ENCODE data around the gene DNAH8.

The DNAH8 gene

DNA sequence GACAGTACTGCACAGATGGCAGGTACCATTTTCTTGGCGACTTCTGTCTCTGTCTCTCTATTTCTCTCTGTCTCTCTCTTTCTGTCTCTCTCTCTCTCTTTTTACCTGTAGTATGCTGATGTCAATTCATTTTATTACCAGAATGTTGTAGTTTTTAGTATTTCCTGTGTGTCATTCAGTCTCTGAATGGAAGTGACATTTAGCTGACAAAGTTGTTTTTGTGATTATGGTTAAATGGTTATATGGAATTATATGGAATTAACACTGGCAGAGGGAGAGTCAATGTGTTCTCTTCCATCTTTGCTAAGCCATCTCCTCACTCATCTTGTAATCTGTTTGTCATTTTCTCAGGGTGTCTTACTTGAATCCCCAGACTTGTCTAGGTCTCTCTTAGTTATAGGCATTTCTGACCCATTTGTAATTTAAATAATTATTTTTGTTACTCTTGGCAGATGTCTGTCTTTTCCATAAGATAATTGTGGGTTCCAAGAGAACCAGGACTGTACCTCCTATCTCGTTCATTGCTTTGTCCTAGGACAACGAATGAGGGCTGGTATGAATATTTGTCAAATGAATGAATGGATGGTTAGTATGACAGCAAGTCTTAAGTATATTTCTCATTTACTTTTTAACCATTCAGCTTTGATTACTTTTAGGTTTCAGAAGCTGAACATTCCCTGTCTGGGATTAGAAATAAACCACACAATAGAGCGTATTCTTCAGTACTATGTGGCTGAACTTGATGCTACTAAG, 64.4 kb downstream of the DNAH8 start:
- H3K4me3 ChIP-seq (ENCODE audit: low read length): no peak overlapping the region
- TF ChIP-seq EZH2phosphoT487 (IDR thresholded peaks at IDR 0.05; ENCODE audit: low read depth): no peak
- TF ChIP-seq, protein P1, sequence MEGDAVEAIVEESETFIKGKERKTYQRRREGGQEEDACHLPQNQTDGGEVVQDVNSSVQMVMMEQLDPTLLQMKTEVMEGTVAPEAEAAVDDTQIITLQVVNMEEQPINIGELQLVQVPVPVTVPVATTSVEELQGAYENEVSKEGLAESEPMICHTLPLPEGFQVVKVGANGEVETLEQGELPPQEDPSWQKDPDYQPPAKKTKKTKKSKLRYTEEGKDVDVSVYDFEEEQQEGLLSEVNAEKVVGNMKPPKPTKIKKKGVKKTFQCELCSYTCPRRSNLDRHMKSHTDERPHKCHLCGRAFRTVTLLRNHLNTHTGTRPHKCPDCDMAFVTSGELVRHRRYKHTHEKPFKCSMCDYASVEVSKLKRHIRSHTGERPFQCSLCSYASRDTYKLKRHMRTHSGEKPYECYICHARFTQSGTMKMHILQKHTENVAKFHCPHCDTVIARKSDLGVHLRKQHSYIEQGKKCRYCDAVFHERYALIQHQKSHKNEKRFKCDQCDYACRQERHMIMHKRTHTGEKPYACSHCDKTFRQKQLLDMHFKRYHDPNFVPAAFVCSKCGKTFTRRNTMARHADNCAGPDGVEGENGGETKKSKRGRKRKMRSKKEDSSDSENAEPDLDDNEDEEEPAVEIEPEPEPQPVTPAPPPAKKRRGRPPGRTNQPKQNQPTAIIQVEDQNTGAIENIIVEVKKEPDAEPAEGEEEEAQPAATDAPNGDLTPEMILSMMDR (IDR thresholded peaks at IDR 0.05; ENCODE audit: low read depth, low read length): no peak
- H3K9ac ChIP-seq (ENCODE audit: low read length): no peak overlapping the region
- H3K27me3 ChIP-seq (ENCODE audit: low read depth, low read length): no peaks in the 10 kb centered on the region
- H3K27ac ChIP-seq (ENCODE audit: low read length): no peak overlapping the region
- no peak overlapping the region for H3K4me2 ChIP-seq (ENCODE audit: low read length)
- H3K36me3 ChIP-seq (replicated peaks; ENCODE audit: low read depth, low read length): peaks cover 5% of the 10 kb centered on the region
- H4K20me1 ChIP-seq (ENCODE audit: insufficient read depth, low read length): no peaks in the 10 kb centered on the region
- peaks cover 36% of the 10 kb centered on the region for H3K4me1 ChIP-seq (ENCODE audit: low read length)
- H3K79me2 ChIP-seq (ENCODE audit: low read length): no peaks in the 10 kb centered on the region
- H2AFZ ChIP-seq (ENCODE audit: low read depth, low read length): no peak overlapping the region
- no peaks in the 10 kb centered on the region for H3K9me3 ChIP-seq (ENCODE audit: insufficient read depth, low read length)

DNA sequence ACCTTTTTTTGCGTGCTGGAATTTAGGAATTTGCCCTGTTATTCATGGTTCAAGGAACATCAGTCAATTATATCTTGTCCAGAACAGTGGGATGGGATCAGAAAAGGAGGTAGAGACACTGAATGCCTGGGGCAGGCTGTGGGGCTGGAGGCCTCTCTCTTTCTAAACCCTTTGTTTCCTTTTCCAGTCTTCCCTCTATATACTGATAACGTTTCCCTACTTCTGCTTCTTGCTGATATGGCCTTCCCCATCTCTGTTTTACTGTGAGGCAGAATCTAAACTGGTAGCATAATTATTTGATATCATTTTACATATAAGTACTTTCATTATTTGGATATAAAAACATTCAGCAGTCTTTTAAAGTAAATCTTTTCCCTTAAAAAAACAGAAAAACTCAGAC, 67.5 kb downstream of the DNAH8 start:
- Histone ChIP-seq H3K9ac (ENCODE audit: low read length) (no peak overlapping the region), H3K4me1 (ENCODE audit: low read length) (peaks cover 21% of the 10 kb centered on the region), H3K36me3 (replicated peaks; ENCODE audit: low read depth, low read length) (no peaks in the 10 kb centered on the region), H3K4me2 (ENCODE audit: low read length) (no peak overlapping the region), H3K27ac (ENCODE audit: low read length) (no peak overlapping the region), H2AFZ (ENCODE audit: low read depth, low read length) (no peak overlapping the region), H3K4me3 (ENCODE audit: low read length) (no peak overlapping the region), H3K27me3 (ENCODE audit: low read depth, low read length) (no peaks in the 10 kb centered on the region), H4K20me1 (ENCODE audit: insufficient read depth, low read length) (no peaks in the 10 kb centered on the region), H3K9me3 (ENCODE audit: insufficient read depth, low read length) (no peaks in the 10 kb centered on the region), H3K79me2 (ENCODE audit: low read length) (no peaks in the 10 kb centered on the region)
- TF ChIP-seq, protein P1 (IDR thresholded peaks at IDR 0.05; ENCODE audit: low read depth, low read length): no peak
- no peak for TF ChIP-seq EZH2phosphoT487 (IDR thresholded peaks at IDR 0.05; ENCODE audit: low read depth)

DNA sequence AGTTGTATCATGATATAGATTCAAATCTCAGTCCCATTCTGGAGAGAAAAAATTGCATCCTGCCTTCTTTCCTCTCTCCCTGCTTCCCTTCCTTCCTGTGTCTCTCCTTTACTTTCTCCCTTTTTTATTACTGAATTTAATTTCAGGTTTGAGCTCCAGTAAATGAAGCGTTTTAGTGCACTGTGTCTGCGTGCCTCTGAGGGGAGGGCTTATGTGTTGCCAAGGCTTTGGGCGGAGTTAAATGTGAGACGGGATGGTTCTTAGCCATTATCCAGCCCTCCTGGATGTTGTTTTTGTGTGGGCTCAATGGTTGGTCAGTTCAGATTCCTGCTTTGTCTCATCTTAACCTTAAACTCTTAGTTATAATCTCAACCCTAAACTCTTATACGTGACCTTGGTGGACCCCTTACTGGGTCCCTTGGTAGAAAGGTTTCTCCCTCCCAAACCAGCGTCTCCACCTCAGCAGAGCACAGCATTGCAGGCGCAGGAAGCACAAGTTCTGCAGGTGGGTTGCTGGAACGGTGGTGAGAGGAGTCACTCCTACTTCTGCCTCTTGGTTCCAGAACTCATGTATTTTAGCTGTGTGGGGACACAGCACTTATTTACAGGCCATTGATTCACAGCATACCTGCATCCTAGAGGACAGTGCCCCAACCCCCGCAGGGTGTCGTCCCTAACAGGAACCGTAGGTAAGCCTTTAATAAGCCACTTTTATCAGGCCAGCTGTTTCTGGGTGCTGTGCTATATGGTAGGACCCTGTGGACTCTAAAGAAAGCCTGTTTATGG, 68.5 kb downstream of the DNAH8 start:
- no peak overlapping the region for H3K27ac ChIP-seq (ENCODE audit: low read length)
- H2AFZ ChIP-seq (ENCODE audit: low read depth, low read length): peak overlapping the region; percentile 68
- H3K4me3 ChIP-seq (ENCODE audit: low read length): peak overlapping the region; percentile 44
- H3K4me2 ChIP-seq (ENCODE audit: low read length): peak overlapping the region; percentile 60
- H3K79me2 ChIP-seq (ENCODE audit: low read length): no peaks in the 10 kb centered on the region
- peaks cover 21% of the 10 kb centered on the region for H3K4me1 ChIP-seq (ENCODE audit: low read length)
- H4K20me1 ChIP-seq (ENCODE audit: insufficient read depth, low read length): no peaks in the 10 kb centered on the region
- no peaks in the 10 kb centered on the region for H3K9me3 ChIP-seq (ENCODE audit: insufficient read depth, low read length)
- no peak for TF ChIP-seq EZH2phosphoT487 (IDR thresholded peaks at IDR 0.05; ENCODE audit: low read depth)
- TF ChIP-seq, protein P1 (IDR thresholded peaks at IDR 0.05; ENCODE audit: low read depth, low read length): no peak
- H3K36me3 ChIP-seq (replicated peaks; ENCODE audit: low read depth, low read length): no peaks in the 10 kb centered on the region
- H3K9ac ChIP-seq (ENCODE audit: low read length): peak overlapping the region; percentile 13; the same call in 1 of the 2 replicates
- H3K27me3 ChIP-seq (ENCODE audit: low read depth, low read length): no peaks in the 10 kb centered on the region

Measured in OCI-LY3 (cell line).